ENCODE results near the gene MYBBP1A.

MYBBP1A gene

DNA sequence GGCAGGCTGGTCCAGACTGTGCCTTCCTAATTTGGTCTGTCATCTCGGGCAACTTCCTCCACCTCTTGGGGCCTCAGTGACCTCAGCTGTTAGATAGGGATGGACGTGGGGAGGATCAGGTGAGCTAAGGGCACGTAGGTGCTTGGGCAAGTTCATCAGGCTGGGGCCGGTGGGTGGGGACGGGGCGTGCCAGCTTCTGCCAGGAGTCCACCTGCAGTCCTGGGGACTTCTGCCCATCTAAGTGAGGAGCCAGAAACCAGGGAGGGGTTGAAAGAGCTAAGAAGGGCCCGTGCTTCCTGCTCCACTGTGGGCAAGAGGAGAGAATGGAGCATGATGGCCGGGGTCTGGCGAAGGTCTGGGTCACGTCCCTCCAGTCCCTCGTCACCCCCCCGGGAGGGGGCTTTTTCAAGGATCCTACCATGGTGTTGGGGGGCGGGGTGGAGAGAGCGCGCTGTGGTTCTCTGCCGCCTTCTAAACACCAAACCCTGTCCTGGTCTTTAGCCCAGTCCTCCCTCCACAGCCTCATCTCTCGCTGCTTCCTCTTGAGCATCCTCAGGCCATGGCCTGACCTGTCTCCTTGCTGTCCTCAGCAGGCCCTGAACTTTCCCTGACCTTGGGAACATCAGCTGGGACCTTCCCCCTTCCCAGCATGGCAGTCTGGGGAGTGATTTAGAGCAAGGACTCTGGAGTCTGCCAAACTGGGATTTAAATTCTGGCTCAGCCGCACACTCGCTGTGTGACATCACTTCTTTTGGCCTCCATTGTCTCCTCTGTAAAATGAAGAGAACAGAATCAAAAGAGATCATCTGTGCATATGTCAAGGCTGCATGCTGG, 34.9 kb downstream of the MYBBP1A start:
- DNase-seq (ENCODE audit: low read depth in 2 of 2) = no peak

DNA sequence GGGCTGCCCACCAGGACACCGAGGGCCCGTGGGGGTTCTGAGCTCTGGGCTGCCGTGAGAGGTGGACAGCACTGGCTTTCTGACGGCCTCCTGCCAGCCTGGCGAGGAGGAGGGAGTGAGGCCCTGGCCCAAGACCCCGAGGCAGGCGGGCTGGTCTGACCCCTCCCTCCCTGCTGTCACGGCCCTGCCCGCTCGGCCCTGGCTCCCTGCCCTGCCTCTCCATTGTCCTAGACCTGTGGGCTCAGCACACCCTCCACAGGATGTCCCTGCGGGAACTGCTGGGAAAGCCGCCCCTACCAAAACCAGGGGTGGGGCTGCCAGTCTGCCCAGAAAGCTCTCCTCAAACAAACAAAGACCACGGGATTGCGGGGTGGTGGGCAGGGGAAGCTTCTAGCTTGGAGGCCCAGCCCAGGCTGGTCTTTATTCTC, 35.8 kb downstream of the MYBBP1A start:
- DNase-seq (ENCODE audit: low read depth in 2 of 2) = no peak

- no peak for DNase-seq (ENCODE audit: low read depth in 2 of 2)
Measured at GRCh38 chr17:4518901-4519300, 36.3 kb downstream of the MYBBP1A start.

GRCh38 chr17:4516735-4517134, 38.4 kb downstream of the MYBBP1A start:
- DNase-seq (ENCODE audit: low read depth in 2 of 2) = no peak

DNA sequence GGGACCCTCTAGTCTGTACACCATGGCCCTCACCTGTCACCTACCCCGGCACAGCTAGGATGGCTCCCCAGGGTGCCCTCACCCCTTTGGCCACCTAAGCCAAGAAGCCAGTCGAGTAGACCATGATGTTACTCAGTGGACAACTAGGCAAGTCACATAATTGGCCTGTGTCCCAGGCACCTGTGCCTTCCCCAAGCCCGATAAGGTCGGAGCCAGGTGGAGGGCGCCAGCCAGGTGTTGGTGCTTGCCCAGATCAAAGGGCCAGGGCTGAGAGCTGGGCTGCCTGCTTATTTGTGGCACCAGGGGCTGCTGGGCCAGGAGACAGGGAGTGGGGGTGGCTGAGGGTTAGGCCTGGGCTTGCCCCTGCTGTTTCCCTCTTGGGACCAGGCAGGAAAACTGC, 39.7 kb downstream of the MYBBP1A start:
- DNase-seq (ENCODE audit: low read depth in 2 of 2) = no peak

DNA sequence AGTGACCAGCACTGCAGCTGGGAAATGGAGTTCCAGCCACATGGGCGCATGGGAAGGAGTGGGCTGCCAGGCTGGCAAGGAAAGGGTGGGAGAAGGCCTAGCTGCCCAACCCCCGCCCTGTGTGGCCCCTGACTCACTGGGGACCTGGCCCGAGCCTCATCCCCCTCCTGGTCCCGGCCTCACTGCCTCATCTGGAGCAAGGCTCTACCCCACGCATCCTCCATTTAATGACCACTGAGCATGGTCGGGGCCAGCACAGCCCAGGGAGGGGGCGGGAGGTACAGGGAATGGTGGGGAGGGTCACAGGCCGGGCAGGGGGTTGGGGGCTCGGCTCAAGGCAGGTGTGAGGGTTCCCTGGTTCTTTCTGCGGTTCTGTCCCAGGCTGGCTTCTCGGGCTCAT, 40.4 kb downstream of the MYBBP1A start:
- DNase-seq (ENCODE audit: low read depth in 2 of 2) = no peak

DNA sequence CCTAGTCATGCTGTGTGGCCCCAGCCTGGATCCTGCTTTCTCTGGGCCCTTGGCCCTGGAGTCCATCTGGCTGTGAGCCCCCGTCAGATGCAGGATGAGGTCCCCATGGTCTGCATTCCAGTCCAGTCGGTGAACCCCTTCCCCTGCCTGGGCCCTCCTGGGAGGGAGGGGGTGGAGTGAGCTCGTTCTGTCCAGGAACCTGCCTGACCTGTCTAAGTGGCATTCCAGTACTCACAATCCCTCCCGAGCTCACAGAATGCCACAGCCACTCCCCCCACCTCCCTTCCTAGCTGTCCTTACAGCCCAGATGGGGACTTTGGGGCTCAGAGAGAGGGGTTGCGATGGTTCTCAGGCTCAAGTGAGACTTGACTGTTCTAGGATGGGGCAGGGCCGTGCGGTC, 41.0 kb downstream of the MYBBP1A start:
- no peak for DNase-seq (ENCODE audit: low read depth in 2 of 2)

DNA sequence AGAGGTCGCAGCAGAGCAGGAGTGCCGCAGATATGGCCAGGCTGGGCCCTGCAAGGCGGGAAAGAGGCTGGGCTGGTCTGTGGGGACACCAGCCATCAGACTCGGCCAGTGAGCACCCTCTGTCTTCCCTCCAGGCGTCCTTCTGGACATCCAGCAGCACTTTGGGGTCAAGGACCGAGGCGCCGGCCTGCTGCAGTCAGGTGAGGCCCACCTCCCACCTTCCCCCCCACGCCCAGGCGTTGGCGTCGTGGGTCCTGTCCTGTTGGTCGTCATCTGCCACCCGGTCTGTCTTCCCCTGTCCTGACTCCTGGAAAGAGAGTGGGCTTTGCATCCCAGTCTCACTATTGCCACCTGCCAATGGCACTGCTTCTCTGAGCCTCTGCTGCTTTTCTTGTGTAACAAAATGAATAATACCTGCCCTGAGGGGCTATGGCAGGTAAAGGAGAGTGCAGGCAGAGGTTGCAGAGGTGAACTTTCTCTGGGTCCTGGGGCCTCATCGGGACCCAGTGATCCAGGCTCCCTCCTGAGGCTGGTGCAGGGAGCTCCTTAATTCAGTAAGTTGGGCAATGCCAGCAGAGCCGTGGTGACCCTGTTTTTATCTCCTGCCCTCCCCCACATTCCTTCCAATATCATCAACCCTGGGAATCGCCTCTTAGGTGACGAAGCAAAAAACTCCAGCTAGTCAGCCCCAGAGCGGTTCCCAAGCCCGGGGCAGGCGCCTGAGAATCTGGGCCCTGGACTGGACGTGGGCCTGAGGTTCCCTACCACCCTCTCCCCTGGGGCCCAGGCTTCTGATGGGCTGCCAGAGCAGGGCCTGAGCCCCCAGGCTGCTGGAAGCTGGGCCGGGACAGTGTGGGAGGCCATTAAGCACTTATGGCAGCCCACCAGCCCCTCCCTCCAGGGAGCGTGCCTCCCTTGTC, 41.8 kb downstream of the MYBBP1A start:
- no peak for DNase-seq (ENCODE audit: low read depth in 2 of 2)

GRCh38 chr17:4512156-4513112, 42.8 kb downstream of the MYBBP1A start:
- DNase-seq (ENCODE audit: low read depth in 2 of 2) = no peak

DNA sequence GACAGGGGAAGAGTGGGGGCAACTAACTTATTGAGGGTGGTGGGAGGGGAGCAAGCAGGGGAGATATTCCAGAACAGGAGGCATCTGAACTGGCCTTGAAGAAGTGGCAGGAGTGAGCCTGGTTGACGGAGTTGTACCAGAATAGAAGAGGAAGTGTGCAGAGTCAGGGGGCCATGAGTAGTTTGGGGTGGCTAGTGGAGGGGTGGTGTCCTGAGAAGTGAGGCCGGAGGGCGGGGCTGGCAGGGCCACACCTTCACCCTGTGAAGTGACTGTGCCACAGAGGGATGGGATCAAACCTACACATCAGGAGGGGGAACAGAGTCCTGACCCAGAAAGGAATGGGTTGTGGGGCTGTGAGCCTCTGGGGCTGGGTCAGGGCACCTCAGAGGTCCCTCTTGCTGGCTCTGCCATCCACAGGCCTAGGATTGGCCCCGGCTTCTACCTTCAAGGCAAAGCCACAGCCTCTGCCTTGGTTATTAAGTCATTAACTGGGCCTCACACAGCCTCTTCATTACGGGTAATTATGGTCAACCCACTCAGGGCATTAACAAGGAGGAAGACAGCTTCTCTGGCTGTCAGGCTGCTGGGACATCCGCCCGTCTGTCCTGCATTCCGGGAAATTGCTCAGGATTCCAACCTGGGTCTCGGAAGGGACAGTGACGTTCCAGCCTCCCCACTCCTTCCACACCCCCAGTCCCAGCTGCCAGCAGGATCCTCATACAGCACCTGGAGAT, 43.8 kb downstream of the MYBBP1A start:
- DNase-seq (ENCODE audit: low read depth in 2 of 2) = no peak

DNA sequence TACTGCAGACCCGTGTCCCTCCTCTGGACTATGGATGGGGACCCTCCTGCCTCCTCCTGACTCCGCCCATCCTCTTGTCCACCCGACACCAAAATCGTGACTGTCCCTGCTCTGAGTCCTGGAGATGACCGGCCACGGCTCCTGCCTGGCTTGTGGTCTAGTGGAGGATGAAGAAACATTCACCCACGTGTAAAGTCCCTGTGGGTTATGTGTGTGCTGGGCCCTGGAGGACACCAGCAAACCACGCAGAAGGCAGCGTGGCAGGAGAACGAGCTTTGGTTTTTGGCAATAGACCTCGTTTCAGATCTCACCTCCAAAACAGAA, 44.6 kb downstream of the MYBBP1A start:
- DNase-seq (ENCODE audit: low read depth in 2 of 2) = no peak

DNA sequence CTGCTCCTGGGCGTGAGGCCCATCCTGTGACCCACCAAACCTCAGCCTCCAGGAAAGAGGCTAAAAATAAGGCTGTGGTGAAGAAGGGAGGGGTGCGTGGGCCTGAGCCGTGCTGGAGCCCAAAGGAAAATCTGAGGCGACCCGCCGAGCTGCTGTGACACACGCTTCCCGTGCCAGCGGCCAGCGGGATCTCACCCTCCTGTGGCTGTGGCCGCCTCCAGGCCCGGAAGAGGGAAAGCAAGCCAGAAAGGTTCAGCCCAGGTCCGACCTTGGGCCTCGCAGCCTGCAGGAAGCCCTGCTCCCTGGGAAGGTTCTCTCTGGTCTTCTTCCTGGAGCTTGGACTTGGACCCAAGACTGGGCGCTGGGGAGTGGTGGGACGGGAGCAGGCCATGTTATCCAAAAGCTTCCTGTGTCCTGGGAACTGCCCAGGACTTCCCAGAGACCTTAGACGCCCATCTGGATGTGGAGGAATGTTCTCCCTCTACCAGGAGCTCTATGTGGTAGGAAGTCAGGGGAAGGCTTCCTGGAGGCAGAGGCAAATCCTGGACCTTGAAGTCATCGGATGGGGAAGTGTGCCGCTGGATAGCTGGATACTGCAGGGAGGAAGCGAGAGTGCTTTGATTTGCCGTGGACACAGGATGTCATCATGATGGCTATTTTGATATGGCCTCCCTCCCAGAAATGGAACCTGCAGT, 45.1 kb downstream of the MYBBP1A start:
- DNase-seq (ENCODE audit: low read depth in 2 of 2) = no peak

DNA sequence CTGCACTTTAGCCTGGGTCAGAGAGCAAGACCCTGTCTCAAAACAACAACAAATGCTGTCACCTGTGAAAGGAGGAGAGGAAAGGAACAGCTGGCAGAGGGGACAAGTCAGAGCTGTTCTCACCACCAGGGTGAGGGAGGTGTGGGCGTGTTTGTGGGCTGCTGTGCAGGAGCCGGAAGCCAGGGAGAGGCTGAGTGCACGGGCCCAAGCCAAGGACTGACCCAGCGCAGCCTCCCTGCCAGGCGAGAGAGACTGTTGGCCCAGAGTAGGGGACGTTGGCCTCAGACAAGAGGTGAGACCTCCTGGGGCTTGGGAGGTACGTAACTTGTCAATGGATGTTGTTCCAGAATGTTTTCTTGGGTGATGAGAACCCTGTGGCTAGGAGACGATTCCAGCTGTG, 45.8 kb downstream of the MYBBP1A start:
- DNase-seq (ENCODE audit: low read depth in 2 of 2) = no peak

DNA sequence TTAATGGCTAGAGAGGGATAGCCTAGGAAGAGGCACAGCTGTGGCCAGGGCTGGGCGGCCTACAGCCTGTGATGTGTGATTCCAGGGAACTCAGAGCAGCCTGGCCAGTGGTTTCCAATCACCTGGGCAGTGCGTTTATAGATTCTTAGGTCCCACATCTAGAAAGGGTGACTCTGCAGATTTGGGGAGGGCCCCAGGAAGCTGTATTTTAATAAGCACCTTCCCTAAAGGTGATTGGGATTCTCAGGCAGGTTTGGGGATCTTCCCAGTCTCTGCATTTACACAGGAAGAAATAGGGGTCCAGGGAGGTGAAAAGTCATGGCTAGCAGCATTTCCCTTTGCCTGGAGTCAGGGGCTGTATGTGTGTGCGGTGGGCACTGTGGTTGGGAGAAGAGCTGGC, 47.0 kb downstream of the MYBBP1A start:
- DNase-seq (ENCODE audit: low read depth in 2 of 2) = no peak

- DNase-seq (ENCODE audit: low read depth in 2 of 2) = no peak
Measured at GRCh38 chr17:4507361-4508111, 47.6 kb downstream of the MYBBP1A start.

GRCh38 chr17:4506892-4507291, 48.3 kb downstream of the MYBBP1A start:
- no peak for DNase-seq (ENCODE audit: low read depth in 2 of 2)

DNA sequence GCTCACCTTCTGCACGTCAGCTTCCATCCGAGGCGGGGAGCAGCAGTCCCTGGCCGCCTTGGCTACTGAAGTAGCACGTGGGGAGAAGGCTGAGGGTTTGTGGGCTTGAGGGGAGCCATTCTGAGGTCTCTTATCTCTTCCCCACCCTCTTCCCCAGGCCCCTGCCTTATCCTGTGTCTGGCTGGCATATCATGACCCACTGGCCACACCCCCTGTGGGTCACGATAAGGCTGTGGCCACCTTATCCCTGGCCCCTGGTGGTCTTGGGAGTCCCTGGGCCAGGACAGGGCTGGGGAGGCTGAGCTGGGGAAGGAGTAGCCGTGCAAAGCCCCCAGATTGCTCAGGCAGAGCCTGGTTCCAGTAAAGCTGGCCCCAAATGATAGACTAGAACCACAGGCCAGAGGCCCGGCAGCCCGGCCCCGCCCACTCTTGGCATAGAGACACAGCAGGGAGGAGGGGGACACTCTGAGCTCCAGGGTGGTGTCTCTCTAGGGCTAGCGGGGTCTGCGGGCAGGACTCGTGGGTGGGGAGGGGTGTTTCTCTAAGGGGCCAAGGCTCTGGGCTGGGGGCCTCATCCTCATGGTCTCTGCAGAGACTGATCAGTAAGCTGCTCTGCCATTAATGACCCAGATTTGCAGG, 48.9 kb downstream of the MYBBP1A start:
- DNase-seq (ENCODE audit: low read depth in 2 of 2) = no peak

DNA sequence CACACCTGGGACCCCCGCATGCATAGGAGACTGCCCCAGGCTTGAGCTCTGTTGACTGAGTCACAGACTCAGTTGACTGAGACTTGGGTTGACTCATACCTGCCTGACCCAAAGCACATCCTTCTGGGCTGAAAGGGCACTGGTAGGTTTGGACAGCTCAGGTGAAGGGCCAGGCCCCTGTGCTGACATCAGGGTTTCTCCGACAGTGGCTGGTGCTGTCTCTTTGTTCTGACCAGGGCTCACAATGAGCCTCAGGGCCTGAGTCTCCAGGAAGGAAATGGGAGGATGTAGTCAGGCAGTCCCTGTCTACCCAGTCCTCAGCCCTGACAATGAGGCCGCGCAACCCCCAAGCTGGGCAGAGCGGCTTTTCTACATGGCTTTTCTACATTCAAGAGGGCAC, 50.0 kb downstream of the MYBBP1A start:
- DNase-seq (ENCODE audit: low read depth in 2 of 2) = no peak

DNA sequence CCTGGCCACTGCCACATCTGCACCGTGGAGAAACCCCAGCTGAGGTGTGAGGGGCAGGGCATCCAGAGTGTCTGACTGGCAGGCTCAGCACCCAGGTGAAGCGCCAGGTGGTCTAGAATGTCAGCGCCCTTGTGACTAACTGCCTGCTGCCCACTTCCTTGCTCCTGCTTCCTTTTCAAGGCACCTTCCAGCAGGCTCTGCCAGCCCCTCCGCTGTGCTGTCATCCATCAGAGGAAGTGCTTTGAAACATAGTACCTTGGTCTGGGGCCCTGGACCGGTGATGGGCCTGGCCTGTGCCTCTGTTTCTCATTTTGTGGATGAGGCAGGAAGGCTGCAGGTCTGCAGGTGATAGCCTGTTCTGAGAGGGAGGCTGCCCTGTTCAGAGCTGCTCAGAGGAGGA, 51.0 kb downstream of the MYBBP1A start:
- DNase-seq (ENCODE audit: low read depth in 2 of 2) = no peak
